Activated CD4-positive, alpha-beta T cell treated with anti-CD3 and anti-CD28 coated beads for 4 hours (primary cell): Measurements from ENCODE around the gene EMC8.

Source experiments
- DNase-seq, 2 donors: peaks; one replicate each; pipeline ENCODE4 v3.0.0-alpha.2; 2020

The EMC8 gene

DNA sequence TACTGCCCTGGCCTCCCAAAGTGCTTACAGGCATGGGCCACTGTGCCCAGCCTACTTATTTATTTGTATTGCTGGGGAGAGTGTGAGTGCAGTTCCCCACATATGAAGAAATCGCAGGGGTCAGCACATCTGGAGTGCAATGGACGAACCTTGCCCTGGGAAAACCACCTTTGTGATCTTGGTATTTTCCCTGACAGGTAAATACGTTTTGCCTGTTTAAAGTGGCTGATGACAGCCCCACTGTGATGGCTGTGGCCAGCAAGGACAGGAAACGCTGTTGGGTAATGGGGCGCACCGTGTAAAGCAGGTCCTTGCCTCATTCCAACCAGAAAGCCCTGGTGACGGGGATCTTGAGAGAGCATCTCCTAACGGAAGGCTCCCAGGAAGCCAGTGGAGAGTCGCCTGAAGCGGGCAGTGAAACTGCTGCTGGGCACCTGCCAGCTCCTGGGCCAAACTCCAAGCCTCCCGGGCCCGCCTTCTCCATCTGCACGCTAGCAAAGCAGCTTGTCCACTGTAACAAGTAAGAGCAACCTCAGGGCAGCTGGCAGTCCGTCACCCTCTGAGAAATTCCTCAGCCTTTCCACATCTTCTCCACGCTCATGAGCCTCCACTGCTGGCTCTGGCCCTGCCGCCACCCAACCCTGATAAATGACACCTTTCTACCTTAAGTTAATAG, 17.5 kb downstream of the EMC8 start:
- no peak for DNase-seq

DNA sequence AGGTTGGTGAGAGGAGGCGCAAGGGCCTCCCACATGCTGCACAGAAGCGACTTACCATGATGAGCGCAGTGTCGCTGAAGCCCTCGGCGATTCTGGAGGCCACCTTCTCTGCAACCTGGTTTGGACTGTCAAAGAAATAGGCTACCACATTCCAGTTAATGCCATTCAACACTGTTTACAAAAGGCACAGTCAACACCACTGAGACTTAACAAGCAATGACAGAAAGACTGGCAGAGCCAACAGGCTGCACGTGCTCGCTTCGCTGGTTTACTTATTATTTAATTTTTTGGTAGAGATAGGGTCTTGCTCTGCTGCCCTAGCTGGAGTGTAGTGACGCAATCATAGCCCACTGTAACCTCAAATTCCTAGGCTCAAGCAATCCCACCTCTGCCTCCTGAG, 18.2 kb downstream of the EMC8 start:
- no peak for DNase-seq

DNA sequence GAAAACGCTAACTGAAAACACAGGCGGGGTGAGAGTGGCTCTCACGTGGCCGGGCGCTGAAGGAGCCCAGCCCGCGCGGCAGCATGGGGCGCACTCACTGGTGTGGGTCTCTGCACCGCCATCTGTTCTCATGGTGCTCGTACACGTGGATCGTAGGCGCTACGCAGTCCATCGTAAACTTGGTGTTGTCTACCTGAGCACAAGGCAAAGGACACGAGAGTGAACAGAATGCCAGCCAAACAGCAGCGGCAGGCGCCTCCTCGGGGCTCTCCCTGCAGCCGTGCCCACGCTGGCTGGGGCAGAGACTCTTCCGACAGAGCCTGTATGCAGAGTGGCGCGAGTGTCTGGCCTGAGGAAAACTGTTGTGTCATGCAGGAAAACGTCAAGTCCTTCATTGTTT, 19.1 kb downstream of the EMC8 start:
- DNase-seq, result no peak

DNA sequence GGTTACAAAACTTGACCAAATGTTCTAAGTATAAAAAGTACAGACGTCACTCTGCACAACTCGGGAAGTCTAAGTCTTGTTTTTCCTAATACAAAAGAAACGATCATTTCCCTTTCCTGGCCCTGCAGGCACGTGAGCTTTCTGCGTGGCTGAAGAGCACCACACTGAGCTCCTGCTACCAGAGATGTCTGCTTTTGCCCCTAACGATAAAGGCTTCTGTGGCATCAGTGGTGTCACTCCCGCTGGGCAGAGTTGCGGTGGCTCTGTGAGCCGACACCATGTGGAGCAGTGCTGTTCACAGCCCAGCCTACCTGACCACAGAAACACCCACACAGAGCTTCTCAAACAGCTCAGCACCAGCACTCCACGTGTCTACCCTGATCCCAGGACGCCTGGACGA, 20.5 kb downstream of the EMC8 start:
- DNase-seq, result no peak

DNA sequence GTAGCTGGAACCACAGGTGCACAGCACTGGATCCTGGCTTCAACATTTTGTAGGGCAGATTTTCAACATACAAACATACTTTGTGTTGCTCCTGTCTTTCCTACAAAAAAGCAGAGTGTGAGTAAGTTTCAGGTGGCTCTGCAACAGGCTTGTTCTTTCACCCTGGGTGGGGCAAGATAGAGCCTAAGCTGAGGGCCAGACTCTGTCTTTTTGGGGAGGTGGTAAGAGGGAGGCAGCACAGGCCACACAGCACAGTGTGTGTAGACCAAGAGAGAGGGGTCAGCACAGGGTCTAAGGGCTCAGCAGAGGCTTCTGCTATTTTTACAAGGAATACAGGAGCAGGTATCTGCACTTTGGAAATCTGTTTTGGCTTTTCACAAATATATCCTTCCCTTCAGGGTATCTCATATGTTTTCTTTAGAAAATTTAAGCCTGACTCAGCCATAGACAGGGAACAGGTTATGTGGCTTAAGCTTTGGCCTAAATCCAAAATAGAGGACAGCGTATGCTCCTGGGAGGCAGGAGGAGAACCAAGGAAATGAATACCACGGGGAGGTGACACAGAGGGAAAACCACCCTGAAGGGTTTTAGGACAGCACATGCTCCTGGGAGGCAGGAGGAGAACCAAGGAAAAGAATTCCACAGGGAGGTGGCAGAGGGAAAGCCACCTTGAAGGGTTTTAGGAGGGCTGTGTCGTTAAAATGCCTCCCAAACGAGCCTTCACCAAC, 21.6 kb downstream of the EMC8 start:
- no peak for DNase-seq

DNA sequence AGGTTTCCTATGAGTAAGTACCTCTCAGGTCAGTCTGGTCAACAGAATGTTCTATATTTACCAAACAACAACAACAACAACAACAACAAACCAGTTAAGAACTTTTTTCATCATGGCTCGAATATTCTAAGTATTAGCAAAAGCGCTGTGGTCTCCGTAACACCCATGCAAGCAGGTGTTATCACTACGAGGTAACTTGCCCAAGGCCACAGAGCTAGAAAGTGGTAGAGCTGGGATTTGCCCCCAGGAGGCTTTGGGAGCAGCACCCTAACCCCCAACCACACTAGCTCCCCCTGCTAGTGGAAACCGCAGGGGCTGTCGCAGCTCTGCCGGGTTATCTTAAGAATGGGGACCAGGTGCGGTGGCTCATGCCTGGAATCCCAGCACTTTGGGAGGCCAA, 24.5 kb downstream of the EMC8 start:
- DNase-seq, result no peak

DNA sequence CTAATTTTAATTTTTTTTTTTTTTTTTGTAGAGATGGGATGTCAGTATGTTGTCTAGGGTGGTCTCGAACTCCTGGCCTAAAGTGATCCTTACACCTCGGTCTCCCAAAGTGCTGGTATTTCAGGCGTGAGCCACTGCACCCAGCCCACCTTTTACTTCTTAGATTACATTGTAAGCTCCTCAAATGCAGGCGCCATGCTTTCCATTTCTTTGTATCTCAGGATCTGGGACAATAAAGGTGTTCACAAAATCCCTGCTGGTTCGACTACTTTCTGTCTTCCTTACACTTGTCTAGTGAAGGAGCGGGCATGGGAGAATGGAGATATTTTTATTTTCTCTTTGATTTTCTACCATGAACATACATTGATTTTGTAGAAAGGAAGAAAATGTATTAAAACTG, 25.2 kb downstream of the EMC8 start:
- DNase-seq, result no peak

DNA sequence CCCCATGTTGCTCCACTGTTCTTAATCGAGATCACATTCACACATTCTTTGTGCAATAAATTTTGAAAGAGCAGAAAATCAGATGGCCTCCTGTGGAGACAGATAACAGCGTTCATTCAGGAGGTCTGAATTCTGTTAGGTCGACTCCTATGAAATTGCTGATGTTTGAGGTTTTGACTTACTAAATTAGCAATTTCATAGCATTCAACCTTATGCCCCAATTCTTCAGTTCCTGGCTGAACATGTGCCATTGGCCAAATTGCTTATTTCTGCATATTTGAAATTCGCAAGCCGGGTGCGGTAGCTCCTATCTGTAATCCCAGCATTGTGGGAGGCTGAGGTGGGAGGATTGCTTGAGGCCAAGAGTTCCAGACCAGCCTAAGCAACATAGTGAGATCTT, 26.3 kb downstream of the EMC8 start:
- no peak for DNase-seq

DNA sequence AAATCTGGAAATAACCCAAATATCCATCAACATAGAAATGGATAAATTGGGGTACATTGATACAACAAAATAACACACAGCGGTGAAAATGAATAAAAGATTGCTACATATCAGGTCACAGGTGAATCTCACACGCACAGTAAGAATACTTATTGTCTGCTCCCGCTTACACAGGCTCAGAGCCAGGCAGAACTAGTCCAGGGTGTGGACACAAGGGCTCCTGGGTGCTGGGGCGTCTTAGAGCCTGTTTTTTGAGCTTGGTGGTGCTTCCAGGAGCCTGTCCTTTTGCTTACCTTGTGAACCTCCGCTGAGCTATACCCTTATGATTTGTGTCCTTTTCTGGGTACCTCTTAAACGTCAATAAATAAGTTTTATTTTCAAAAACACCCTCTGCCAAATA, 28.6 kb downstream of the EMC8 start:
- DNase-seq, result no peak

DNA sequence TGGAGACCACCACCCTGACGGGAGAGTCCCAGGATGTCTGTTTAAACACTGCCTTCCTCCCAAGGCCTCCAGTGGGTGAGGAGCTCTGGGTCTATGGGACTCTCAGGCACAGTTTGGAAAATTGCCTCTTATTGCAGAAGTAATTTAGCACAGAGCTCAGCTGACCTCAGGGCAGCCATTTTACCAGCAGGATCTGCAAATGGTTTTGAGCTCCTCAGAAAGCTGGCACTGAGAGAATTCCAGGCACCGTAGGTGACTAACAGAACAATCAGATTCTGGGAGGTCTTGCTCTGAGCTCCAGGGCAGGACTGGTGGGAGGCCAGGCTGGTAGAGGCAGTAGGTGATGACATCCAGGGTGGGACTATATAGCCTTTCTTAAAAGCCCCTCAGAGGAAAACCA, 31.1 kb downstream of the EMC8 start:
- no peak for DNase-seq

DNA sequence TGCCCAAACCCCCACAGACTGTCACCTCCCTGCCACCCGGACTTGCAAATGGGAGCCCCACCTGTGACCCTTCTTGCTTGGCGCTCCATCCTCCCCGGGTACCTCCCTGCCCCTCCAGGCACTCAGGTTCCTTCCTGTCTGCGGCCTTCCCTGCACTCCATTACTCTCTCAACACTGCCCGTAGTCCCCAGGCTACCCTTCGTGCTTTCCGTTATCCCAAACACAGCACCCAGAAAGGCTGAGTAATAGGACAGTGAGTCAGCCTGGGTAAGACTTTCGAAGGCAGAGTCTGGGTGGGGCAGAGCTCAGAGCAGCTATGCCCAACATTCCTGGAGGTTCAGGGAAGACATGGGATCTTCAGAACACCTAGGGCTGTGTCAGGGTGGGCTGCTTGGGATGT, 31.8 kb downstream of the EMC8 start:
- DNase-seq, result no peak

DNA sequence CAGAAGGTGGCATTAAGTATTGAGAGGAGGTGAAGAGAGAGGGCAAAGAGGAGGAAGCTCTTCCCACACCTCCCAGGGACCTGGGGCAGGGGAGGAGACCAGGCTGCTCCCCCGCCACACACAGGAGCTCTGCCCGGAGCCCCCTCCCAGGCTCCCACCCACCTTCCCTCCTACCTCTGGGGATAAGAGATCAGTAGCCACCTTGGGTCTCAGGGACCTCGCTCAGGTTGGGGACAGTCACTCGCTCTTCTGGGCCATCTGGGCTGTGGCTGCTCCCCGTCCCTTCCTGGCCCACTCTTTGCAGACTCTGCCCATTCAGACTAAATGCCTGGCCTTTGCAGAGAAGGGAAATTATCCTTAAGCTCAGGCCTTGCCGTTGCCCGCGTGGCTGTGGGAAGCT, 33.6 kb downstream of the EMC8 start:
- DNase-seq, result no peak

DNA sequence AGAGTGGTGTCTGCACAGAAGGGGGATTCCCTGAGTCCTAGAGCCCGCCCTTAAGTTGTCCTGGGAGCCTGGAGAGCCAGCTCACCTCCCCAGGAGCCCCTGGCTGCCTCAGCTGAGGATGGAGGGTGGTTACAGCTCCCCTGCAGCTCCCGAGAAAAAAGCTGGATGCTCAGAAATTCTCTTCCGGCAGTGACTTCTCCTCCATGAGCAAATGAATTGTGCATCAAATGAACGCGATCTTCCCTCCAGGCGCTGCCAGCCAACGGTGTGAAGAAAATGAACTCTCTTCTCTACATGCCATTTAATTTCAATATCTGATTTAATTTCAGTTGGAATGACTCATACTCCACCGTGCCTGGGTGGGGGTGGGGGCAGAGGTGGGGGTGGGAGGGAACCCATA, 34.1 kb downstream of the EMC8 start:
- DNase-seq, result no peak

DNA sequence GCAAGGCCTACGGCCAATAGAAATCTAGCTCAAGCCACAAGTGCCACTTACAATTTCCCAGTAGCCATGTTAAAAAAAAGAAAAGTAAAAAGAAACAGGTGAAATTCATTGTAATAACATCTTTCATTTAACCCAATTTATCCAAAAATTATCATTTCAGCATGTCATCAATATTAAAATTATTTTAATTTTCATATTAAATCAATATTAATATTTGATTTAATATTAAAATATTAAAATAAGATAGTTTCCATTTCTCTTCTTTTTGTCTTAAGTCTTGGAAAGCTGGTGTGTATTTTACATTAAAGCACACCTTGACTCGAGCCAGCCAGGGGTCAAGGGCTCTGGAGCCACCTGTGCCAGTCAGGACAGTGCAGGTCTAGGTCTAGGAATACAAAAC, 35.7 kb downstream of the EMC8 start:
- DNase-seq, result no peak

DNA sequence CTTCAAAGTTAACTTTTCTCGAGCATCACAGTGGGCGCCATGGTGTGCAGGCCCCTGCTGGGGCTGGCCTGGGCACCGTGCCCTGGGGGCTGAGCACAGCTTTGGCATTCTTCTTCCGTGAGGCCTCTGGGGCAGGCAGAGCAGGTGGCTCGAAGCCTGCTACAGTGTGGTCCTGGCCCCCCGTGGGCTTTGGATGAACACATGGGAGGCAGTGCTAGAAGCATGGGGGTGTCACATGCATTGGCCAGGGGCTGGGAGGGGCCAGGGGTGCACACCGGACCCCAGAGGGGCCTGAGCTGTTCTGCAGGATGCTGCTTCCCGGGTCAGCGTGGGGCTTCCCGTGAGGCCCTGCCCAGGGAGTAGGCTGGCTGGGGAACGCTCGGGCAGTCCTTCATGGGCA, 36.4 kb downstream of the EMC8 start:
- no peak for DNase-seq

DNA sequence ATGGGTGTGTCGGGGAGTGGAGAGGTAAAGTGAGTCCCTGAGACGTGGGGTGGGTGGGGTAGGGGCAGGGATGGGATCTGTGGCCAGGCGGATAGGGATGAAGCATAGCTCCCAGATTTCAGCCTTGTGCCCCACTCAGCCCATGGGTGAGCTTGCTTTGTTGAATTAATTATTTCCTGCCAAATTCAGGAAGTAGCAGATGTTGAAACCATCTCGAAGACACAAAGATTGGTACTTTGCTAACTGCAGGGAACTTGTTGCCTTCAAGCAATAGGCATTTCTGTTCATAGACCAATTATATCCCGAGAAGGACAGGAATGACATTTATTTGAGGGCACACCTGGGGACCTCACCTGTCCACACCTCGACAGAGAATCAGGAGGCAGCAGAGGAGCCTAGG, 37.5 kb downstream of the EMC8 start:
- no peak for DNase-seq

DNA sequence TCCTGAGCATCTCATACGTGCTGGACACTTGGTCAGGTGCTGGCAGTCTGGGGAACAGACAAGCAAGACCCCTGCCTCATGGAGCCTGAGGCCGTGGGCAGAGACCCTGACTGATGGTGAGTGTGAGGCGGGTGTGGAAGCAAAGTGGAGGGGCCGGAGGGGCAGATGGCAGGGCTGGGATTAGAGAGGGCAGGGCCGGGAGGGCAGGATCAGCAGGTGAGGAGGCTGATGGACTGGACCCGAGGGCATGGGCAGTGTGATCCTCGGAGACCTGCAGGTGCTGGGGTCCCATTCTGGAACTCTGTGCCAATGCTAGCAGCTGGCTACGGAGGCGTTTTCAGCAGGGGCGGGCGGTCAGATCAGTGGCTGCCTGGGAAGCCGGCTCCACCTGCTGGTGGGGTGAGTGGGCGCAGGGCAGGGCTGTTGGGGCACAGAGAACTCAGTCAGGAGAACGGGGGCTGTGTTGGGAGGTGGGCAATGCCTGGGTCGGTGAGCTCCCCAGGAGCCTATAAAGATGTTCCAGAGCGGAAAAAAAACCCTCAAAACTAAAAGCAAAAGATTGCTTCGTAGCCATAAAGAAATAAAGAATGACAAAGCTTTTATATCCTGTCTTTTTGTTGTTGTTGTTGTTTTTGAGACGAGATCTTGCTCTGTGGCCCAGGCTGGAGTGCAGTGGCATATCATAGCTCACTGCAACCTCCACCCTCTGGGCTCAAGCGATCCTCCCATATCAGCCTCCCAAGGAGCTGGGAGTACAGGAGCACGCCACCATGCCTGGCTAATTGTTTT, 39.5 kb downstream of the EMC8 start:
- no peak for DNase-seq

DNA sequence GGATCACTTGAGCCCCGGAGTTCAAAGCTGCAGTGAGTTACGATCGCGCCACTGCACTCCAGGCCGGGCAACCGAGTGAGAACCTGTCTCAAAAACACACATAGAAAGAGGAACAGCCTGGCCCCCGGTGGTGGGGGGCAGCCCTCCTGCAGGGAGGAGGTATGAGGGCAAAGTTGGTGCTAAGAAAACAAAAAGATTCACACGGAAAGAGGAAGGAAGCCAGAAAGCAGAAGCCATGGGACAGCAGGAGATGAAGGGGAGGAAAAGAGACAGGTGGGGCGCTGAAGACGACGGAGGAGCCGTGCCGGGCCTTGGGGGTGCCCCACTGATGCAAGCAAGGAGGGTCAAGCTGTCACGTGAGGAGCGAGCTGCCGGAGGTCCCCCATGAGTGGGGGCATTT, 40.2 kb downstream of the EMC8 start:
- DNase-seq, result no peak

DNA sequence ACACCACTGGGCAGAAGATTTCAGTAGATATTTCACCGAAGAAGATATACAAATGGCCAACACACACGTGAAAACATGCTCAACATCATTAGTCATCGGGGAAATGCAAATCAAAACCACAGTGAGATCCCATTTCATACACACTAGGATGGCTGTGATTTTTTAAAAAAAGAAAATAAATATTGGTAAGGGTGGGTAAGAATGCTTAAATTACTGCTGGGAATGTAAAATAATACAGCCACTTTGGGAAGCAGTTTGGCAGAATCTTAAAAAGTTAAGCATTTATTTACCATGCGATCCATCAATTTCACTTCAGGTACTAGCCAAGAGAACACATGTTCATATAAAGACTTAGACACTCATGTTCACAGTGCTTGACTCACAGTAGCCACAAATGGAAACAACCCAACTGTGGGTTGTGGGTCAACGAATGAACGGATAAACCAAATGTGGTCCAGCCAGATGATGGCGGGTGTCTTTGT, 42.0 kb downstream of the EMC8 start:
- no peak for DNase-seq

DNA sequence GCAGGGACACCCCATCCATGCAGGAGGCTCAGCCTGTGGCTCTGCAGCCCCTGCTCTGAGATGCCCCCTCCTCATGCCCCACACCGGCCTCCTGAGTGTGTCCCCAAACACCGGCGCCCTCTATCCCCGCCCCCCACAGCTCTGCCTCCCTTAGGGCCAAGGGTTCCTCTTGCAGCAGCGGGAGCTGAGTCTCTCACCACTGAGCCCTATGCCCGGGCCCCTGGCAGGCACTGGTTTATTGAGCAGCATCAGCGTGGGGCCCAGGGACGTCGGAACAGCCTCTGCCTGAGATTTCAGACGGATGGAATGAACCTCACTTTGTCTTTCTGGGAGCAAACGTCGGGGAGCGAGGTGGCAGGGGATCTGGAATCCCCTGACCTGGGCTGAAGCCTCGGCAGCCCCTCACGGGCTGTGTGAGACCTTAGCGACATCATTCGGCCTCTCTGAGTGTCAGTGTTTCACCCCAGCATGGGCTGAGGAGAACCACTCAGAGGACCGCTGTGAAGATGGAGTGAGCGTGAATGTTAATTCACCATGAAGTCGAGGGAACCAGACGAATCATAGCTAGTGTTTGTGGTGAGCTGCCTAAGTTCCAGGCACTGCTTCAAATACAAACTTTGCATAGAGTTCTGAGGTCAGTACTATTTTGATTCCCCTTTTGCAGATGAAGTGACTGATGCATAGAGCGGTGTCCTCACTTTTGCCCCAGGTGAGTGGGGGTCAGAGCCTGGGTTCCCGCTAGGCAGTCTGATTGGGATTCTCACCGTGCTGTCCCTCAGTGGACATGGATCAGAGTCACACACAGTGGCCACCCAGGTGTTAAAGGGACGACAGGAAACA, 43.2 kb downstream of the EMC8 start:
- DNase-seq, result no peak

DNA sequence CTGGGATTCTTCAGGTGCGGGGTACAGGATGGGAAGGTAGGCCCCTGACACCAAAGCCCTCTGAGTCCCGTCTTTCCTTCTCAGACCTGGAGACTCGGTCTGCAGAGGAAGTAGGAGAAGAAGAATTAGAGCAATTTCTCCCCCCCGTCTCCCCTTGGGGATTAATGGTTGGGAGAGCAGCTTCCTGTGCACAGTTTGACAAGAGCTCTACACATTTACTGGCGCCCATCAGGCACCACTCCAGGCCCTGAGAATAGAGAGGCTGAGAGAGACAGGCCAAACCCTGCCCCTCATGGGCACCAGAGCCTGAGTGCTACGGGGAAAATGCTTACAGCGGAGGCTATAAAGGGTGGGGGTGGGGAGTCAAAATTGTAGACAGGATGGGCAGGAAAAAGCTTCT, 44.9 kb downstream of the EMC8 start:
- DNase-seq, result no peak

DNA sequence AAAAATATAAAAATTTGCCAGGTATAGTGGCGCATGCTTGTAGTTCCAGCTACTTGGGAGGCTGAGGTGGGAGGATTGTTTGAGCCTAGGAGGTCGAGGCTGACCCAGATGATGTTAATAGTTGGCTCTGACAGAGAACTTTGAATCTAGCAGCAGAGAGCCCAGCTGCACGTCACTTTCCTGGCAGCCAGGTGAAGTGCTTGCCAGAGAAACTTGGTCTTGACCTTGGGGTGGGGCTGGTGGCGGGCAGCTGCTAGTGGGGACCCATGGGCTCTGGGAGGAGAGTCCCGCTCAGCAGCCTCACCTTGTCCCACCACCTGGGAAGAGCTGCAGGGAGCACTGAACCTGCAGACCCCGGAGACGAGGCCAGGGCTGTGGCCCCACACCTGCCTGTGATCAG, 45.4 kb downstream of the EMC8 start:
- DNase-seq, result no peak

DNA sequence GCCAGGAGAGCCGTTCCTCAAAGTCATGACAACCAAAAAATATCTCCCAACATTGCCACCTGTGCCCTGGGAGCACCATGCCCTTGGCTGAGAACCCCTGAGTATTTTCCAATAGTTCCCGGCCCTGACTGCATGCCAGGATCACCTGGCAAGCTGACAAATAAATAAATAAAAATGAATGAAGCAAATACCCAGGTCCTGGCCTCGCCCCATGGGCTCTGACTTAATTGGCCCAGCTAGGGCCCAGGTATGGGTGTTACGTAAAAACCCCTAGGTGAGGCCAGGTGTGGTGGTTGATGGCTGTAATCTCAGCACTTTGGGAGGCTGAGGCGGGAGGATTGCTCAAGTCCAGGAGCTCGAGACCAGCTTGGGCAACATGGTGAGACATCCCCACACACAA, 45.8 kb downstream of the EMC8 start:
- no peak for DNase-seq
